Measurements from ENCODE around the gene IPPK.
"Not testable (repeated sequence)": the region's sequence is repeated elsewhere in the genome, so short reads cannot be mapped to it uniquely, and the experiment has no call there.

IPPK gene

DNA sequence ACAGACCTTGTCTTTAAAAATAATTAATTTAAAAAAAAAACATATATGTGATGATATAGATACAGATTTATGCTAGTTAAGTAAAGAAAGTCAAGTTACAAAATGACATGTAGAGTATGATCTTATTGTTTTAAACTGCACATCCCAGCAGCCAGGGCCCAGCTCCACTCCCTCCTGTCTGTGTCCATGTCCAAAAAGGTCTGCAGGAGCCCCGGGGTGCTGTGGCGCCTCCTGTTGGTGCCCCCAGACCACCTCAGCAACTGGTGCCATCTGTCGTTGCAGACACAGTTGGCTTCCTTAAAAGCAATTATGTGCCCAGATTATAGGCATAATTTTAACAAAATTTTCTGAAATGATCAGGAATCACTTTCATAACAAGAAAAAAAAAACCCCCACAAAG lies 33.3 kb downstream of the IPPK start:
- DNase-seq (ENCODE audit: low read depth) = no peak

DNA sequence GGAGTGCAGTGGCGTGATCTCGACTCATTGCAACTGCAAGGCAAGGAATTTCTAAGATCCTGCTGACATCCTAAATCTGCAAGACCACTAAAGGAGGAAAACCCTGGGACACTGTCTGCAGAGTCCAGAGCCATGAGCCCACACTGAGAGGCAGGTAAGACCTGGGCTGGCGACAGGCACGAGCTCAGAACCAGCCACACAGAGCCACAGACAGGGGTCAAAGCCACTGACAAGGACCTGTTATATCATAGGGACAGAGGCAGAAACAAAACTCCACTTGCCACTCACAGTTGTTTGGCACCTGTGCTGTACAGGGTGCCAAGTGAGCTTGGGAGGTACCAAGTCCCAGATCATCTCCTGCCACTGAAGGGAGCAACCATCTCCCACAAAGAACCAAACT lies 34.2 kb downstream of the IPPK start:
- DNase-seq (ENCODE audit: low read depth) = no peak

DNA sequence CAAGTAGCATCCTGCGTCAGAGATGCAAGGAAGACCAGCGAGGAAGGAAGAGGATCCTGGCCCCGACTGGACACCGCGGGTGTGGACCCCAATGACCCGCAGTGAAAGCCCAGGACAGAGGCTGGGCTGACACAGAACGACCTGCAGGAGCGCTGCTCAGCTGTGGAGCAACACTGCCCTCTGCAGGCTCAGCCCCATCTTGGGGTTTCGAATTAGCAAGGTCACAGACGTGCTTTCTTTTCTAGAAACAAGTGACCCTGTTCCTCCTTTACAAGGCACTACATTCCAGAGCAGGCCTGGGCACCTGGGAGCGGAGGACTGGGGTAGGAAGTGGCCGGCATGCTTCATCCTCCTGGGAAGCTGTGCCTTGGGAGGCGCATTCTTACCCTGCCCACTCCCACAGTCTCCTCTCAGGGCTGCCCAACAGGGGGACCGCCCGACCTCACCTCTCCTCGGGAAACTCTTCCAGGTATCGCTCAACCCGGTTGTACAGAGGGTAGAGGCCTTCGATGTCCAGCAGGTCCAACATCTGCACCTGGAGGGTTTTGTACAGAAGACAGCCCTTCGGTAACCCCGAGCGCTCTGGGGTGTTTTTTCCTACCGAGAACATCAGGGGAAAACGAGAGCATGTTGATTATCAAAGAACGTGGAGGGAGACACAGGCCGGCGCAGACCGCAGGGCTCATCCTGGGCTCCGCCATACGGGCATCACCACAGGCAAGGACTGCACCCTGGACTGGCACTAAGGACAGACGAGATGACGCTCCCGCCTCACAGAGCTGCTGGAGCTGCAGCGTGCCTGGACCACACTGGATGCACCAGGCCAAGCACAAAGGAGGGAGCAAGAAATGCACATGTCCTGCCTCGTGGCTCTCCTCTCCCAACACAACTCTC lies 35.0 kb downstream of the IPPK start:
- DNase-seq (ENCODE audit: low read depth) = no peak

DNA sequence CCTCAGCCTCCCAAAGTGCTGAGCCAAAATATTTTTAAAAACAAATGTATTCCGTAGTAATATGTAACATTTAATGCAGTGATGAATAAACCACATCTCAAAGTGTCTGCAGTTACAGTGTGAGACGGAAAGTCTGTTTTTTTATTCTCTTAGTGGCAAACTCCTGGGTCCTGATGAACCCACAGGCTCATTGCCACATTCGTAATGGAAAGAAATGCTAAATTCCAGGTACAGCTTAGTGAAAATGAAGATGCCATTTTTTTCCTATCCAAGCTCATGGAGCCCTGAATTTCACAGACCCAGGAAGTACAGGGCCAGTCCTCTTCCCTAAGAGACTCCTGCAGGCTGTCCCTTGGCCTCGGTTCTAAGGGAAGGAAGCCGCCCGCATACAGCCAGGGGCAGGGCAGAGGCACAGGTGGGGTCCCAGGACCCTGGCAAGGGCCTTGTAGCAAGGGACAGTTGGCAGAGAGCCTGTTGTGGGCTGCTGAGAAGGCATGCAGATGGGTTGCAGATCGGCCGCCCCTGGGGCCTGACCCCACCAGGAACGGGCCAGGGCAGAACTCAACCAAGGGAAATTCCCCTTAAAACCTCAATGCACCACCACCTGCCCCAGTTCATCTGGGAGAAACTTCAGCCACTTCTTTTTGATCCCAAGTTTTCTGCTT lies 36.2 kb downstream of the IPPK start:
- no peak for DNase-seq (ENCODE audit: low read depth)

DNA sequence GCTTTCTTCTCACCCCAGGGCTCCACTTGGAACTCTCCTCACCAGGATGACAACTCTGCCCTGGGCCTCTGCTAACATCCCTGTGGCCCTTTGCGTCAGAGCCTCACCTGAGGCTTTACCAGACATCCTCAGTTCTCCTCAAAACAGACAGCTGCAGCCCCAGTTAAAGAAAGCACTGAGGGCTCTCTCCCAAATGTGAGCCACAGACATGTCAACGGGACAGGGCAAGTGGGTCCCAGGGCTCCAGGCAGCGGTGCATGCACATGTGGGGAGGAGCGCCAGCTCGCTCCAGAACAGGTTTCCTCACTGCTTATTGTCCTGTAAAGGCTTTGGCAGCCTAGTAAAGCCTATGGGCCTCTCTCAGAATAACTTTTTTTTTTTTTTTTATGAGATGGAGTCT lies 37.3 kb downstream of the IPPK start:
- DNase-seq (ENCODE audit: low read depth) = no peak

DNA sequence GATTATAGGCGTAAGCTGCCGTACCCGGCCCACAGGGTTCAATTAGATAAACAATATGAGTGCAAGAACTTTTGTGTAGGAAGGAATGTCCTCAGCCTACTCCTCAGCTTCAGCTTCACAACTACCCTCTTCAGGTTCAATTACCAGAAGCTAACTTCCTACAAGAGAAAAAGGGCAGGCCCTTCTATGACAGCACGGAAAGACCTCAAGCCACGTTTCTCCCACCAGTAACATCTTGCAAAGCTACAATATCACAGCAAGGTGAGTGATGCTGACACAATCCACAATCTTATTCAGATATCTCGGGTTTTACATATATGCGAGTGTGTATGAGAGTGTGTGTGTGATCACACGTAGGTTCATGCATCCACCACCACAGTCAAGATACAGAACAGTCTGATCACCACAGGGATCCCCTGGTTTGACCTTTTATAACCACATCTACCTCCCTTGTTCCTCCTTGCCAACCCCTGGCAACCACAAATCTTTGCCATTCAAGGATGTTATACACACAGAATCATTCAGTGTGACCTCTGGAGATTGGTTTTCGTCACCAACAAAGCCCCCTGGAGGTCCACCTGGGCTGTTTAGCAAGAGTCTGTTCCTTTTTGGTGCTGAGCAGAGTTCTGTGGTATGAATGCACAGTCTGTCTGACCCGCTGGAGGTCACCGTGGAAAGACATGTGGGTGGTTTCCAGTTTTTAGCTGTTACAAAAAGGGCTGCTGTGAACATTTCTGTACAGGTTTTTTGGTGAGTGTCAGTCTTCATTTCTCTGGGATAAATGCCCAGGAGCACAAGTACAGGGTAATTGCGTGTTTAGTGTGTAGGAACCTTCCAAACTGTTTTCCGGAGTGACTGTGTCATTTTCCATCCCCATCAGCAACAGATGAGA lies 38.2 kb downstream of the IPPK start:
- DNase-seq (ENCODE audit: low read depth) = no peak

DNA sequence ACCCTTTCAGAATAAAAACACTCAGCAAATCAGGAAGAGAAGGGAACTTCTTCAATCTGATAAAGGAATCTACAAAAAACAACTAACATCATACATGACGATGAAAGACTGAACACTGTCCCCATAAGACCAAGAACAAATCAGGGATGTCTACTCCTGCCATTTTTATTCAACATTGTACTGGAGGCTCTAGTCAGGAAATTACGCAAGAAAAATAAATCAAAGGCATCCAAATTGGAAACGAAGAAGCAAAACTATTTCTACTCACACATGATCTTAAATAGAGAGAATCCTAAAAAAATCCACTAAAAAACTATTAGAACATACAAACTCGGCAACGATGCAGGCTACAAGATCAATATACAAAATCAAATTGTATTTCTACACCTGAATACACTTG lies 42.3 kb downstream of the IPPK start:
- DNase-seq (ENCODE audit: low read depth) = no peak

DNA sequence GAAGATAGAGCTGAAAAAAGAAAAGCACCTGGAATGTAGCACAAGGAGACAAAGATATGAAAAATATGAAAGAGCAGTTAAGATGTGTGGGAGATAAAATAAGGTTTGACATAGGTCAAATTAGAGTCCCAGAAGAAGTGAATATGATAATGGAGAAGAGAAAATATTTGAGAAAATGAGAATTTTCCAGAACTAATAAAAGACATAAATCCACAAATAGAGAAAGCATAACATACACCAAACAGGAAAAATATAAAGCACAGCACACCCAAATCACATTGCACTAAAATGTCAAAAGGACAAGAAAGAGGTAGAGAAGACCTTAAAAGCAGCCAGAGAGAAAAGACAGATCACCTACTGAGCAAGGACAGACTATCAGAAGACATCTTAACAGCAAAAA lies 43.4 kb downstream of the IPPK start:
- no peak for DNase-seq (ENCODE audit: low read depth)

DNA sequence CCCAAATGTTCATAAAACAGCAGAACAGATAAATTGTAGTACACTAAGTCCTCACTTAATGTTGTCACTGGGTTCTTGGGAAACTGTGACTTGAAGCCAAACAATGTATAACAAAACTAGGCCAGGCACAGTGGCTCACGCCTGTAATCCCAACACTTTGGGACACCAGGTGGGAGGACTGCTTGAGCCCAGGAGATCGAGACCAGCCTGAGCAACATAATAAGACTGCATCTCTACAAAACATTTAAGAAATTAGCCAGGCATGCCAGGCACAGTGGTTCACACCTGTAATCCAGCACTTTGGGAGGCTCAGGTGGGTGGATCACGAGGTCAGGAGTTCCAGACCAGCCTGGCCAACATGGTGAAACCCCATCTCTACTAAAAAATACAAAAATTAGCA lies 46.0 kb downstream of the IPPK start:
- not testable (repeated sequence) for DNase-seq (ENCODE audit: low read depth)

DNA sequence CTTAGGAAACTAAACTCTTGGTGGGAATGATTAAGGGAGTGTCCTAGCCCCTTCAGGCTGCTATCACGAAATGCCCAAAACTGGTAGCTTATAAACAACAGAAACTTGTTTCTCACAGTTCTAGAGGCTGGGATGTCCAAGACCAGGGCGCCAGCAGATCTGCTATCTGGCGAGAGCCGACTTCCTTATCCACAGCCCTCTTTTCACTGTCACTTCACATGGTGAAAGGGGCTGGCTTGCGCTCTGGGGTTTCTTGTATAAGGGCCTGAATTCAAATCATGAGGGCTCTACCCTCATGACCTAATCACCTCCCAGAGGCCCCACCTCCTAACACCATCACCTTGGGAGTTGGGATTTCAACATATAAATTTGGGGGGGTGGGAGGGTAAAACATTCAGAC lies 49.1 kb downstream of the IPPK start:
- DNase-seq (ENCODE audit: low read depth) = no peak

DNA sequence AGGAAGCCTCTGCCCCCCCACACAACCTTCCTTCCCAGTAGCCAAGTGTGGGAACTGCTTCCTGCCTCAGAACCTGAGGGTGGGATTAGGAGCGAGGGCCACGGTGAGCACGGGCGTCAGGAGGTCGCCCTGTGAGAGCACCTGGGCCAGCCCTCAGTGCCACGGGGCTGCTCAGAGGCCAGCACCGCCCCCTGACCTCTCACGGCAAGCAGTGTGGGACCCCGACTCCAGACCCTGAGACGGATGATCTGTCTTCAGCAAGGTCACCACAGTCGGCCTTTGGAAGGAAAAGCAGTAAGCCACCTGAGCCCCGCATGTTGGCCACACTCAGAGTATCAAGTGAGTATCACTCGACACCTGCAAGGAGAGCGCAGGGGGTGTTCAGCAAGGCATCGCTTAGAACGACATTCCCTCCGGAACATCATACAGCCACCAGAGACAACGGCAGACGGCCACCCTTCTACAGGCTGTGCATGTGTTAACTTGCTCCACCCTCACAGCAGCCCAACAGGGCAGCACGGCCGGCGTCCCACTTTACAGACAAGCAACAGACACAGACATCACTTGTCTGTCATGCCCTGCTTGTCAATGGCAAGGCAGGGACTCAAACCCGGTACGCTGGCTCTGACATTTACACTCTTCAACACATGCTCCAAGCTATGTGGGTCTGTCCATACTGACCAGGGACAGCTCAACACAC lies 50.2 kb downstream of the IPPK start:
- DNase-seq (ENCODE audit: low read depth) = no peak

DNA sequence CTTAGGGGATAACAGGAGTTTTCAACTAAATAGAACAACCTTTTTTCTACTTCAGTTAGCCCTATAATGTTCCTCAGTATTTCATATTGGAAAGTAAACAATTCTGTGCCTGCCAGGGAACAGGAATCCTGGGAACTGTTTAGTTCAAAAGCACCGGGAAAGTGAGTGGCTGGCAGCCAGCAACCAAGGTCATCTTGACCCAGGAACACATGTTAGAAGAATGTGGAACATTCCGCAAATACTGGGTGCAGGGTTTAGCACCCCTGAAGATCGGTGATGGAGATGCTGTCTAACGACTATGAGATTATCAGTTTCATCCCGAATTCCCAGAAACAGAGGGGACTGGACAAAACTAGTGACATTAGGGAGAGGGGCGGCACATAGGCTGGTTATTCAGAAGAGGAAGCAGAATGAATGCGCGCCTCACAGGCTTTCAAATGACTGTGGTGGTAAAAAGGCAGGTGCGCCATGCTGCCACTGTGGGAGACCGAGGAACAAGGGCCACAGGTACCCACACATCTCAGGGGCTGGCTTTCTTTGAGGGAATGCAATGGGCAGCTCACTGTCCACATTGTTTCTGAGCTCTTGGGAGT lies 51.2 kb downstream of the IPPK start:
- no peak for DNase-seq (ENCODE audit: low read depth)

DNA sequence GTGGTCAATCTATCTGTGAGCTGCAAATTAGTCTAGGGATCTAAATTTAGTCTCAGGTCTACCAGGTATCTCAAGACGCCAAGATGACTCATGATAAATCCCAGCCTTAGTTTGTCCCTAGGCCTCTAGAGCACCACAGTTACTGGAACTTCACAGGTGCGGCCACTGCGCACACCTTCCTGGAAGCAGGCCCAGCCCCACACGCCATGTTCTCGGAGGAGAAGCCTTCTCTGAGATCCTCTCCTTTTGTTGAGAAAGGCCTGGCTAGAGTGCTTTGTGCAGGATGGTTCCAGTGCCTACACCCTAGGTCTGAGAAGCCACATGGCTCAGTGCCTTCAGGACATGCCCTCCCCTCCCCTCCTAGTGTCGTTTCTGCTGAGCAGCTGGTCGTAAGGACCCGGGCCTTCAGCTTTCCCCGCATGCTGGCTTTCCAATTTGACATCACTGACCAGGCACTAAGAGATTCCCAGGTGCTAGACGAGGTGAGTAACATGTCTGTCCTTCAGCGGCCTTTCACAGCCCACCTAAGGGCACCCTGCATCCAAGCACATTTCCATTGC lies 51.9 kb downstream of the IPPK start:
- DNase-seq (ENCODE audit: low read depth) = no peak

DNA sequence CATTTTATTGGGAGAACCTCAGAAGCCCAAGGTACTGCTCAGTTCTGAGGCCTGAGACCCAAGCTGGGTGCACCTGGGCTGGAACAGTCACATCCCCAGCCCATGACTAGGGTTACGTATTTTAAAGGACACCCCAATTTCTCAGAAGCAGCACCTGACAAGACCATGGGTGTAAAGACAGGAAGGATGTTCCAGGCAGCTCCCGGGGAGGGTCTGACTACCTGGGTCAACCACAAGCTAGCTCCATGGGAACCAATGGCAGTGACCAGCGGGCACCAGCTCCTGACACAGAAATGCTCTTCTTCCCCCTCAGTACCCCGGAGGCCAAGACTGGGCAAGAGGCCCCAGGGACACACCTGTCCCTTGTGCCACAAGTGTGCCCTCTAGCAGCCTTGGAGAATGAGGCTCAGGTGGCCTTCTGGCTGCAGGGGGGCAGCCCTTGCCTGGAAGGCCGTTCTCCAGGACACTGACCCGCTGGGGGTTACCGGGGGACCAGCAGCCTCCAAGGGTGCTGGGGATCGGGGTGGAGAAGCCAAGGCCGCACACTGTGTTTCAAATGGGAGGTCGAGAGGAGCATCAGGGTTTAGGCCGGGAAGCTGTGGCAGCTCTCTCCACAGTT lies 52.6 kb downstream of the IPPK start:
- DNase-seq (ENCODE audit: low read depth) = no peak

DNA sequence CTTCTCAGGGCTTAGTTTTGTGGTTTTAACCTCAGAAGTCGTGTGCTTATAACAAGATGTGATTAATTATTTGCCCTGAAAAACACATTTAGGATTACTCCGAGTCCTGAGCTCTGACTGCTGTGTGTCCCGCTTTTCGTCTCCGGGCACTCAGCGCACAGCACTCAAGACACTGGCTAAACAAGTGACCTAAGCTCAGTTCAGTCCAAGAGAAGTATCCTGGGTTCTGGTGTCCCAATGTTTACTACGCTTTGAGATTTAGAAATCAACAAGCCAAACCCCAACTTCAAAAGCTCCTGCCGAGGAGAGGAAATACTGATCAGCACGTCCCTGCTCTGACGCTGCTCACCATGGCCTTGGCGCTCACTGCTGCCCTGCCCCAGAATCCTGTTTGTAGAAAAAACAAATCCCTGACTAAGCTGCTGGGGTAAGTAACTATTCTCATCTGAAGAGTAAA lies 53.2 kb downstream of the IPPK start:
- DNase-seq (ENCODE audit: low read depth) = no peak

DNA sequence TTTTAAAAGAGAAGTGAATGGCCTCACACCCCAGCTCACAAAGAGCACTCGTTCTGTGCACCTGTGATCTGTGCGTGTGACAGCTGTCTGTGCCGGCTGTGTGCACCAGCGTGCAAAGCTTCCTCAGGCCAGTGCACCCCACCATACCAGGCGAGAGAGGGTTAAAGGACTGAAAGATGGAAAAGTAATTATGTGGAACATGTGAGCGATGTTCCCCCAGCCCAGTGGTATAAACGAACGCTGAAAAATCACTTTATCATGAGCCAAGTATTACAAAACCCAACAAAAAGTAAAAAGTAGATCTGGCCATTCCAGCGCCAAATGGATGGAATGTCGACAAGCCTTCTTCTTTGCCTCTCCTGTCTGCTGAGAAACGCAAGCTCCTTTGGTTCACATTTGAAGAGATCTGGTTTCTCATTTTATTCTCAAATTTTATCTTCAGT lies 53.7 kb downstream of the IPPK start:
- DNase-seq (ENCODE audit: low read depth) = no peak

DNA sequence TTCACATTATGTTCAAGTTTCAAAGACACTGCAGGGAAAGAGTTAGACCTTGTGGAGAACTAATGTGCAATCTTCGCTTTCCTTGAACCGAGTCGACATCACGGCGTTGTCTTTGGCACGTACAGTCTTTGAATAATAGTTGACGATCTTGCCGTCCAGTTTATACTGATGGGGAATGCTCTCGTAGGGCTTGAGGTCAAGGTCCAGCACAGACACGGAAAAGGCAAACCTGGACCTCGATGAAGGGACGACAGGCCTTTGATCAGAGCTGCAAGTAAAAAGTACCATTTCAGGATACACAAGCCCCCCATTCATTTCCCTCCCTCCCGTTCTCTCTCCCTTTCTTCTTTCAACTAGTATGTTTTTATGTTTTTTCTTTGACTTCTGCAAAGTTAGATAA lies 54.1 kb downstream of the IPPK start:
- DNase-seq (ENCODE audit: low read depth) = no peak

DNA sequence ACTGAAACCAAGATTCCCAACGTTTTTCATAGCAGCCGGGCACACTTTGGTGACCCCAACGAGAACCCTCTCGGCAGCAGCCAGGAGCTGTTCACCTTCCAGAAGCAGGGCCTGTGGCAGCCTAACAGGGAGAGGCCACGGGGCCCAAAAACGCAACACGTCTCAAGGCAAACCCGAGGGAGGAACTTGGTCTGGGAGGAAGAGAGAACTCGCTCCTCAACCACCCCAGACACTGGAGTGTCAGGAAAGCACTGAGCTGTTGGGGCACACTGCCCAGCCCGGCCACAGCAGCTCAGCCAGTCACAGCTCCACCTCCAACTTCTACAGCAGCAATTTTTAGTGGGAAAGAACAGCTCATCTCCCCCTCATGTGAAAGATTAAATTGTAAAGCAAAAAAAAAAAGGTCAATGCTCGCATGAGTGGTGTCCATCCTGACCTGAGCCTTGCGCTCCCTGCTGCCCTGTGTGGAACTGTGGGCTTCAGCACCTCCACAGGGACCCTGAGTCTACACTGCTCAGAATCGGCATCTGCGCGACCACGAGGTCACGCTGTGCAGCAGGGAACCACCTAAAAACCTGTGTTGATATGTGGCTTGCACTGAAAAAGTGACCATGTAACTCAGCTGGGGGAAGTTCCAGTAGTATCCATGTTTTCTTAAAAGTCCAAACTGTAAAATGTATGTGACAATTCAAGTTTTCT lies 55.0 kb downstream of the IPPK start:
- DNase-seq (ENCODE audit: low read depth) = no peak

DNA sequence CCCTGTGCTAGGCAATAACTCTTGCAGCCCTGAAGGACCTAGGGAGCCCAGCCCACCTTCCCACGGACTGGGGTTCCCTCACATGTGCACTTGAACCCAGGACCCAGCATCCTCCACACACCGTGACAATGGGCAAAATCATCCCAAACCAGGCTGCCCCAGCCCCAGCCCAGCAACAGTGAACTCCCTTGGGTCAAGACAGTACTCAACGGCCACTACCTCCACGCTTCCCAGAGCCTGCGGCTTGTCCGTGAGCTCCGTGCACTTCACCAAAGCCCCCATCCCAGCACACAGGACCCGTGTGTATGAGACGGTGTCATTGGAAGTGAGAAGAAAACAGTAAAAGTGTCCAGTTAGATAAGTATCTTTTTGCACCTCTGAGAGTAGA lies 55.8 kb downstream of the IPPK start:
- DNase-seq (ENCODE audit: low read depth) = no peak

Measured in GM04504 (cell line).